GM19463 (cell line): ENCODE measurements around the gene HMGCR.
A peak's percentile ranks its signal among the peaks of the same experiment; 100 is the strongest.

Experiments used
- ATAC-seq: cut with Tn5 transposase; IDR thresholded peaks from one replicate; pipeline ENCODE4 v1.9.1; 2021; ENCODE audit warnings: mild to moderate bottlenecking, moderate library complexity; ENCODE audit not compliant: unreplicated experiment

HMGCR gene

GRCh38 chr5:75380099-75380498, 43.1 kb downstream of the HMGCR start:
- peak; percentile 44 for ATAC-seq

- no peak for ATAC-seq
Observed at GRCh38 chr5:75381456-75381855, 44.4 kb downstream of the HMGCR start.

GRCh38 chr5:75384218-75384617, 47.2 kb downstream of the HMGCR start:
- ATAC-seq: no peak

DNA sequence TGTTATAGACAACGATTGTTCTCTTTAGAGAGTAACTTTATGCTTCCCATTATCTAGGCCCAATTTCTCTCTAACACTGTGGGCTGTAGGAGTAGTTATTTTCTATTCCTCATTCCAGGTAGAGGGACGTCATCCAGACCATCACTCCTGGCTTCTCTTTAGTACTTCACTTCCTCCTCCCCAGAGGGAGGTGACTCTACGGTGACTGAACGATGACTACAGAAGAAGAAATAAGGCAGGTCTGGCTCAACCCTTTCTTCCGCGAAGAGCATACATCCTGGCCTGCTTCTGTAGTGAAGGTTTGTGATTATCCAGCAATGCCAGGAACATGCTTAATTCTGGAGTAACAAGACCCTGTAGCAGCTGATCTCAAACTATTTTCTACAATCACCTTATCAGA, 50.8 kb downstream of the HMGCR start:
- ATAC-seq: no peak

DNA sequence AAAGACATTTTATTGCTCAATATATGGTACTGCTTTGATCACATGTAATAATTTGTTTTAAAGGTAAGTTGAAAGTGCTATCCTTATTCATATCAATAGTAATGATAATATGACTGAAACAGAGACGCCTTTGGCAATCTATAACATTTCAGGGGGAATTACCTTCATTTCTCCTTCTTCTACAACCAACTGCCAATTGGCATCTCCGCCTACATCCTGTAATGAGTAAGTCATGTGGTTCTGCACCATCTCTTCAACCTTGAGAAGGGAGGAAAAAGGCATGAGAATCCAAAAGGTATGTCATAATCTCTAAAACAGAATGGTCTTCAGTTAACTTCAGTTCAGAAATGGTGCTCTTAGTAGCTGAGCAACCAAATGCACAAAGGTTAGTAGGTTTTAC, 52.4 kb downstream of the HMGCR start:
- ATAC-seq: peak; percentile 76

GRCh38 chr5:75395277-75395676, 58.3 kb downstream of the HMGCR start:
- no peak for ATAC-seq

GRCh38 chr5:75405296-75405695, 68.3 kb downstream of the HMGCR start:
- no peak for ATAC-seq
